HG03108 (cell line): ENCODE measurements around the gene ALK.

Experiments
- ATAC-seq: cut with Tn5 transposase; IDR thresholded peaks from one replicate; pipeline ENCODE4 v1.9.1; 2021; ENCODE audit warnings: moderate library complexity; ENCODE audit not compliant: unreplicated experiment

The ALK gene

GRCh38 chr2:29799628-29800027 lies 121.8 kb downstream of the ALK start:
- no peak for ATAC-seq

- ATAC-seq, result no peak
These were observed 123.5 kb downstream of the ALK start for GRCh38 chr2:29797916-29798315.

GRCh38 chr2:29796446-29796845 lies 124.9 kb downstream of the ALK start:
- no peak for ATAC-seq

- no peak for ATAC-seq
These were observed 131.4 kb downstream of the ALK start for GRCh38 chr2:29789911-29790485.

GRCh38 chr2:29787473-29788465 lies 133.6 kb downstream of the ALK start:
- no peak for ATAC-seq

GRCh38 chr2:29786361-29786760 lies 135.0 kb downstream of the ALK start:
- ATAC-seq, result no peak

- no peak for ATAC-seq
These were observed 137.7 kb downstream of the ALK start for GRCh38 chr2:29783666-29784065.

GRCh38 chr2:29782549-29783458 lies 138.6 kb downstream of the ALK start:
- no peak for ATAC-seq

- ATAC-seq, result no peak
These were observed 139.3 kb downstream of the ALK start for GRCh38 chr2:29782087-29782486.

GRCh38 chr2:29780906-29781305 lies 140.5 kb downstream of the ALK start:
- ATAC-seq, result no peak

GRCh38 chr2:29777161-29777560 lies 144.2 kb downstream of the ALK start:
- no peak for ATAC-seq

GRCh38 chr2:29776406-29776805 lies 145.0 kb downstream of the ALK start:
- ATAC-seq, result no peak

- no peak for ATAC-seq
These were observed 145.4 kb downstream of the ALK start for GRCh38 chr2:29775937-29776336.

GRCh38 chr2:29774624-29775023 lies 146.8 kb downstream of the ALK start:
- no peak for ATAC-seq

- ATAC-seq, result no peak
These were observed 150.5 kb downstream of the ALK start for GRCh38 chr2:29770846-29771245.

- ATAC-seq, result no peak
These were observed 151.5 kb downstream of the ALK start for GRCh38 chr2:29769847-29770246.

- no peak for ATAC-seq
These were observed 153.6 kb downstream of the ALK start for GRCh38 chr2:29767606-29768335.

GRCh38 chr2:29766191-29766590 lies 155.2 kb downstream of the ALK start:
- ATAC-seq, result no peak

GRCh38 chr2:29765721-29766120 lies 155.7 kb downstream of the ALK start:
- ATAC-seq, result no peak

GRCh38 chr2:29763371-29763770 lies 158.0 kb downstream of the ALK start:
- no peak for ATAC-seq

GRCh38 chr2:29762239-29762638 lies 159.1 kb downstream of the ALK start:
- no peak for ATAC-seq
